Upper lobe of left lung (tissue), 4 donors: ENCODE results near the gene FAF1.

Experiments used
- CTCF ChIP-seq, 6 experiments: fragments of 450-650 bp in 4 of 6; fragments of 200-600 bp in 2 of 6; sonication (generic) in 2 of 6; IDR thresholded peaks; one replicate each; pipeline ENCODE4 v1.5.1; 2016 to 2019; ENCODE audit warnings: antibody characterized with exemption in 6 of 6
- POLR2A ChIP-seq, 4 donors: fragments of 450-650 bp; IDR thresholded peaks; one replicate each; pipeline ENCODE4 v1.5.1; 2016 to 2017; ENCODE audit warnings: antibody characterized with exemption in 4 of 4, mild to moderate bottlenecking in 2 of 4
- POLR2AphosphoS5 ChIP-seq, 2 donors: sonication (generic); formaldehyde crosslinking; IDR thresholded peaks; one replicate each; pipeline ENCODE4 v1.5.1; 2017; ENCODE audit warnings: antibody characterized with exemption in 2 of 2

- TF ChIP-seq POLR2A (IDR thresholded peaks at IDR 0.05) (no peak), CTCF (IDR thresholded peaks at IDR 0.05) (peak in 1 of 6 experiments; percentile 22), POLR2AphosphoS5 (IDR thresholded peaks at IDR 0.05) (no peak)
Measured at GRCh38 chr1:50419192-50419906, 540.7 kb downstream of the FAF1 start.
